Coronary artery (tissue), 2 donors: ENCODE measurements around the gene TMEM201.
"Not testable (repeated sequence)": the region's sequence is repeated elsewhere in the genome, so short reads cannot be mapped to it uniquely, and the experiment has no call there.

Experiments used
- DNase-seq: peaks from one replicate; pipeline ENCODE4 v3.0.0-alpha.2; 2017; ENCODE audit warnings: low spot score
- H3K27ac ChIP-seq, 2 donors: fragments of 200-600 bp; sonication (generic); one replicate each; pipeline ENCODE4 v1.5.1; 2016 to 2019
- H3K4me3 ChIP-seq: fragments of 200-600 bp; sonication (generic); 2 replicates; pipeline ENCODE4 v1.5.1; 2016; ENCODE audit warnings: mild to moderate bottlenecking, moderate library complexity
- TF ChIP-seq, protein P1 (sequence below): fragments of 200-600 bp; sonication (generic); IDR thresholded peaks from one replicate; pipeline ENCODE4 v1.5.1; 2019; ENCODE audit warnings: antibody characterized with exemption

Gene TMEM201

DNA sequence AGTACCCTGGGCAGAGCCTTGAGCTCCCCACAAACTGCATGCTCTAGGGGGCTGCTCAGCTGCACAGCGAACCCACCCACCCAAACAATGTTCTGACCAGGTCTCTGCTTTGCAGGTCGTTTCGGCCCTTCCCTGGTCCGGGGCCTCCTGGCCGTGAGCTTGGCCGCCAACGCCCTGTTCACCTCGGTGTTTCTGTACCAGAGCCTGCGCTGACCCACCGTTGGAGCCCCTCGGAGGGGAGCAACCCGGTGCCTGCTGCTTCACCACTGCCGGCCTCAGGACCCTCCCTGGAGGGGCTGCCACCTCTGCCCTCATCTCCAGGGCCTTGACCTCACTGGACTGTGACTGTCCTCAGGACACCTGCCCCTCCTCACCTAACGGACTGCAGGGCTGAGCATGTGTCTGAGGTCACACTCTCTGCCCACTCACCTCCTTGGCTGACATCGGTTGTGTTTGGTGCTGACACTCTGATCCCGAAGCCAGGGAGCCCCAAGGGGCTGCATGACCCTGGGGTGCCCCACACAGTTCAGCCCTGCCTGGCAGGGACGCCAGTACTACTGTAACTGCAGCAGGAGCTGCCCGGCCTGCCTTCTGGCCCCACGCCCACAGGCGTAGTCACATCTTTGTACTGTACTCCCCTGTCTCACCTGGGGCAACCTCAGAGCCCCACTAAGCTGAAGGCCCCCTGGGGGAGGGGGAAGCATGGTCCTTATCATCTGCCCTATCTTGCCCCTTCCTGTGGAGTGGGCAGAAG is 24.3 kb downstream of the TMEM201 start:
- TF ChIP-seq, protein P1, sequence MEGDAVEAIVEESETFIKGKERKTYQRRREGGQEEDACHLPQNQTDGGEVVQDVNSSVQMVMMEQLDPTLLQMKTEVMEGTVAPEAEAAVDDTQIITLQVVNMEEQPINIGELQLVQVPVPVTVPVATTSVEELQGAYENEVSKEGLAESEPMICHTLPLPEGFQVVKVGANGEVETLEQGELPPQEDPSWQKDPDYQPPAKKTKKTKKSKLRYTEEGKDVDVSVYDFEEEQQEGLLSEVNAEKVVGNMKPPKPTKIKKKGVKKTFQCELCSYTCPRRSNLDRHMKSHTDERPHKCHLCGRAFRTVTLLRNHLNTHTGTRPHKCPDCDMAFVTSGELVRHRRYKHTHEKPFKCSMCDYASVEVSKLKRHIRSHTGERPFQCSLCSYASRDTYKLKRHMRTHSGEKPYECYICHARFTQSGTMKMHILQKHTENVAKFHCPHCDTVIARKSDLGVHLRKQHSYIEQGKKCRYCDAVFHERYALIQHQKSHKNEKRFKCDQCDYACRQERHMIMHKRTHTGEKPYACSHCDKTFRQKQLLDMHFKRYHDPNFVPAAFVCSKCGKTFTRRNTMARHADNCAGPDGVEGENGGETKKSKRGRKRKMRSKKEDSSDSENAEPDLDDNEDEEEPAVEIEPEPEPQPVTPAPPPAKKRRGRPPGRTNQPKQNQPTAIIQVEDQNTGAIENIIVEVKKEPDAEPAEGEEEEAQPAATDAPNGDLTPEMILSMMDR, result no peak
- no peak overlapping the region for H3K27ac ChIP-seq
- no peak for DNase-seq
- no peak overlapping the region for H3K4me3 ChIP-seq

DNA sequence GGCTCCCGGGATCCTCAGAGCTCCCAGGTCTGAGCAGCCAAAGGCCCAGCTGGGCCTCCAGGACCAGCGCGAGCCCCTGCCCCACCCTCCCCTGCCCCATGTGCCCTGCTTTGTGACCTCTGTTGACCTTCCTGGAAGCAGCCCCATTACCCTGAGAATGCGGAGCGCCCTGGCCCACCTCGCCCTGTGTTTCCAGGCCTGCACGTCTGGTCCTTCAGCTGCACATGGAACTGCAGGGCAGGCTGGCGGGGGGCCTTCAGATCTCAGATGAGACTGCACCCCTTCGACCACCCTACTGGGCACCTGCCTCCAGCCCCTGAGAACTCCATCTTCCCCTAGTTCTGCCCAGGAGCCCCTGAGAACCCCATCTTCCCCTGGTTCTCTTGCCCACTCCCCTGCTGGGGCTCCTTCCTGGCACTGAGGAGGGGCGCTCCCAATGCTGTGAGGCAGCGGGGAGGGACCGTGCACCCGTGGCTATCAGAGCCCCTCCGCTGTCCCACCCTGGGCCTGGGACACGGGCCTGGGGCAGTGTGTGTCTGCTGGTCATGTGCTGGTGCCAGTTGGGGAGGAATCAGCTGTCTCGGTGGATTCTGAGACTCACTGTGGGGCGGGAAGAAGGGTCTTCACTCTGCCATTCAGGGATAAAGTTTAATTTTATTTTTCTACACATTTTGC is 25.1 kb downstream of the TMEM201 start:
- DNase-seq, result no peak
- Histone ChIP-seq H3K27ac (no peak overlapping the region), H3K4me3 (no peak overlapping the region)
- TF ChIP-seq, protein P1, result no peak

DNA sequence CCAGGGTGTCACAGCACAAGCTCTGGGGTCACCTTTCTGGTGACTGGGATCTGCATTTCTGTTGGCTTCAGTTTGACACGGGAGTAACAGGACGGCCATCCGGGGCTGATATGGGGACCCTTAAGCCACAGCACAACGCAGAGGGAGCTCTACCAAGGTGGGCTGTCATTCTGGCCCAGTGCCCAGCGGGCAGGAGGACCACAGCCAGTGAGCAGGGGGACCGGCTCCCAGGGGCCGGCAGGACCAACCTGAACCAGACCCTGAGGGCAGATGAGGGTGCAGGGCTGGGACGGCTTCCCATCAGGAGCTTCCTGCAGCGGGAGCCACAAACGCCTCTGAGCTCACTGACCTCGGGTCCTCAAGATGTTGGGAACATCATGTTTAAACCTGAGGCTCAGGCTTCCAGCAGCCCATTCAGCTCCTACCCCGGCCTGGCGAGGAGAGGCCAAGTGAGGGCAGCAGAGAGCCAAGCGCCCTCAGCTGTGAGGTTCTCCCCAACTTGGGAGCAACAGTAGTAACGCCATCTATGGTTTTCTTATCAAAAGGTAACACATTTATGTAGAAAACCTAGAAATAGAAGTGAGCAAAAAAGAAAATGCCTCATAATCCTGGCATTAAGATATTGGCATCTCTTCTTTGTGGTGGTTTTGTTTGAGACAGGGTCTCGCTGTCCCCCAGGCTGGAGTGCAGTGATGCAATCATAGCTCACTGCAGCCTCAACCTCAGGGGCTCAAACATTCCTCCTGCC is 26.8 kb downstream of the TMEM201 start:
- TF ChIP-seq, protein P1, result no peak
- H3K27ac ChIP-seq, result no peak overlapping the region
- H3K4me3 ChIP-seq, result no peak overlapping the region
- no peak for DNase-seq

- H3K4me3 ChIP-seq, result no peak overlapping the region
- H3K27ac ChIP-seq, result no peak overlapping the region
- no peak for DNase-seq
- TF ChIP-seq, protein P1, result no peak
These were observed 30.4 kb downstream of the TMEM201 start for GRCh38 chr1:9618909-9619679.

DNA sequence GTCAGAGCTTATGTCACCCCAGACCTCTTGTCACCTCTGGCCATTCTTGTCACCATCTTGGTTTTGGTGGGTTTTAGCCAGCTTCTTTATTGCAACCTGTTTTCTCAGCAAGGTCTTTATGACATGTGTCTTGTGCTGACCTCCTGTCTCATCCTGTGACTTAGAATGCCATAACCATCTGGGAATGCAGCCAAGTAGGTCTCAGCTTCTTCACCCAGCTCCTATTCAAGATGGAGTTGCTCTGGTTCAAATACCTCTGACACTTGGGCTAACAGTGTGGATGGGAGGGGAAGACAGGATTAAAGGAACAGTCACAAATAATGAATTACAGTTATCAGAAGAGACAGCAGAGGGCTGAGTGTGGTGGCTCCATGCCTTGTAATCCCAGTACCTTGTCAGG is 32.3 kb downstream of the TMEM201 start:
- H3K27ac ChIP-seq, result no peak overlapping the region
- DNase-seq, result no peak
- TF ChIP-seq, protein P1, result no peak
- no peak overlapping the region for H3K4me3 ChIP-seq

GRCh38 chr1:9624081-9624480 is 35.4 kb downstream of the TMEM201 start:
- TF ChIP-seq, protein P1, result no peak
- H3K4me3 ChIP-seq, result no peak overlapping the region
- H3K27ac ChIP-seq, result no peak overlapping the region
- no peak for DNase-seq

GRCh38 chr1:9625030-9625429 is 36.3 kb downstream of the TMEM201 start:
- not testable (repeated sequence) for H3K4me3 ChIP-seq, DNase-seq, H3K27ac ChIP-seq
